A549 (cell line): ENCODE measurements around the gene SH2B3. TPM values are rescaled to one million over a fixed set of nuclear protein-coding genes. Genes with fewer than 3 reads are reported as not detected.
"Not testable (repeated sequence)": the region's sequence is repeated elsewhere in the genome, so short reads cannot be mapped to it uniquely, and the experiment has no call there.

Source experiments
- ATAC-seq, 2 experiments: fragments of 200-7000 bp in 1 of 2; fragments of >200 bp in 1 of 2; cut with Nextera tagmentation in 1 of 2; cut with Tn5 transposase in 1 of 2; 3 replicates each; pipeline versions ENCODE4 v1.8.0 to v1.9.1; 2018 to 2020; ENCODE audit warnings: mild to moderate bottlenecking in 1 of 2, moderate library complexity in 1 of 2
- CTCF ChIA-PET: fragments of 300-600 bp; sonication (Branson Sonifier 250); formaldehyde crosslinking; extraction: SDS; loops from one replicate; lab custom pipeline; 2021; ENCODE audit warnings: antibody characterized with exemption, inconsistent platforms; lab: Yijun Ruan, JAX
- POLR2A ChIA-PET: fragments of 350-600 bp; formaldehyde crosslinking; extraction: SDS; loops from one replicate; lab custom pipeline; 2021; ENCODE audit warnings: antibody characterized with exemption, inconsistent platforms; lab: Yijun Ruan, JAX
- DNase-seq, 2 experiments: peaks; one replicate each; pipeline versions ENCODE4 v3.0.0 to v3.0.0-alpha.2; 2011 to 2016; ENCODE audit warnings: low read depth in 1 of 2, low spot score in 1 of 2
- FAIRE-seq: peaks from 2 replicates; lab custom pipeline; 2011; peaks lifted over from hg19 to GRCh38; lab: Jason Lieb, UNC
- H3K27ac ChIP-seq, 2 experiments: fragments of >200 bp; sonication (Bioruptor Twin); formaldehyde crosslinking; 3 replicates each; pipeline ENCODE4 v1.5.1; 2016 to 2017
- H3K4me1 ChIP-seq: fragments of >200 bp; sonication (Bioruptor Twin); formaldehyde crosslinking; 3 replicates; pipeline ENCODE4 v1.6.1; 2016
- H3K4me2 ChIP-seq: fragments of >200 bp; sonication (Bioruptor Twin); formaldehyde crosslinking; 3 replicates; pipeline ENCODE4 v1.6.1; 2016
- H3K4me3 ChIP-seq: fragments of >200 bp; sonication (Bioruptor Twin); formaldehyde crosslinking; 3 replicates; pipeline ENCODE4 v1.5.1; 2016
- H3K9me3 ChIP-seq: fragments of >200 bp; sonication (Bioruptor Twin); formaldehyde crosslinking; 3 replicates; pipeline ENCODE4 v1.6.1; 2016
- CEBPB ChIP-seq, 2 experiments: fragments of >200 bp in 1 of 2; sonication (Bioruptor Twin) in 1 of 2; formaldehyde crosslinking in 1 of 2; IDR thresholded peaks; 2 replicates each; pipeline ENCODE4 v1.6.1; 2012 to 2016
- CHD4 ChIP-seq: fragments of 200-600 bp; sonication (generic); IDR thresholded peaks from 2 replicates; pipeline ENCODE4 v1.6.1; 2016; ENCODE audit warnings: antibody characterized with exemption, mild to moderate bottlenecking, borderline replicate concordance
- E2F6 ChIP-seq: IDR thresholded peaks from 2 replicates; pipeline ENCODE4 v1.6.1; 2012; ENCODE audit warnings: low read depth, borderline replicate concordance
- EHMT2 ChIP-seq: fragments of 200-600 bp; sonication (generic); IDR thresholded peaks from 2 replicates; pipeline ENCODE4 v1.6.1; 2016; ENCODE audit warnings: antibody characterized with exemption, low read depth, mild to moderate bottlenecking, moderate library complexity
- EP300 ChIP-seq, 2 experiments: fragments of >200 bp; sonication (Bioruptor Twin); formaldehyde crosslinking; IDR thresholded peaks; 2 replicates in 1 of 2; 3 replicates in 1 of 2; pipeline ENCODE4 v1.6.1; 2016 to 2017
- HDAC2 ChIP-seq: fragments of 200-600 bp; sonication (generic); IDR thresholded peaks from 2 replicates; pipeline ENCODE4 v1.6.1; 2016
- NFE2L2 ChIP-seq: fragments of 150-350 bp; conservative IDR thresholded peaks from 2 replicates; pipeline ENCODE4 v1.6.1; 2014; ENCODE audit warnings: low read length
- POLR2AphosphoS2 ChIP-seq: conservative IDR thresholded peaks from 2 replicates; pipeline ENCODE4 v1.6.1; 2012; ENCODE audit warnings: low read length, improper control_type of control experiment, inconsistent platforms
- REST ChIP-seq: fragments of 200-600 bp; sonication (generic); IDR thresholded peaks from 2 replicates; pipeline ENCODE4 v1.6.1; 2016; ENCODE audit warnings: antibody characterized with exemption, mild to moderate bottlenecking, moderate library complexity
- SMC3 ChIP-seq: fragments of >200 bp; sonication (Bioruptor Twin); formaldehyde crosslinking; IDR thresholded peaks from 3 replicates; pipeline ENCODE4 v1.6.1; 2018; ENCODE audit warnings: inconsistent platforms
- WGBS: methylation state at CpG from one replicate; pipeline ENCODE4 v1.1.6; 2017; ENCODE audit errors: missing lambda C conversion rate; 5-methylcytosine and 5-hydroxymethylcytosine counted together
- polyA plus RNA-seq, 4 experiments: library from polyadenylated mRNA; depleted of rRNA in 3 of 4; stranded (reverse); fragments of >200 nt; fragmentation: RNase III in 1 of 4; extraction: RNeasy Plus Mini Kit Qiagen cat#74134 plus additional on column Dnase treatment in 1 of 4; gene quantifications; 2 replicates in 3 of 4; 3 replicates in 1 of 4; pipeline ENCODE4 v1.2.3, GENCODE V29; 2011 to 2017

Gene SH2B3
- polyA plus RNA-seq, 2 of the 4 experiments (the other 2 are of a cell fraction), result 2.3 to 2.5 TPM

GRCh38 chr12:111458546-111459172 lies 52.9 kb downstream of the SH2B3 start (continued):
- TF ChIP-seq POLR2AphosphoS2 (no peak), EP300 (IDR thresholded peaks at IDR 0.05) (no peak)

GRCh38 chr12:111460111-111460510 lies 54.4 kb downstream of the SH2B3 start:
- CTCF ChIA-PET, result interaction anchor here (0.6 to 5.4 kb wide), 3 partner anchors 10 to 104 kb away, joined by 3 to 54 read pairs (median 3); no protein-coding TSS in a partner anchor
- POLR2A ChIA-PET, result not testable (repeated sequence)

GRCh38 chr12:111462210-111462769 lies 56.6 kb downstream of the SH2B3 start:
- no peaks in the 10 kb centered on the region for H3K9me3 ChIP-seq
- no peak for TF ChIP-seq HDAC2
- TF ChIP-seq EHMT2, result no peak
- TF ChIP-seq REST, result no peak
- TF ChIP-seq CHD4, result no peak
- H3K4me2 ChIP-seq, result peak overlapping the region; percentile 12; the same call in 1 of the 3 replicates
- no peak overlapping the region for H3K4me3 ChIP-seq
- DNase-seq, result no peak
- no peak overlapping the region for H3K27ac ChIP-seq
- CTCF ChIA-PET, result interaction anchor here (1.6 to 5.4 kb wide), 4 partner anchors 7 to 65 kb away, joined by 3 to 54 read pairs (median 6); no protein-coding TSS in a partner anchor
- POLR2A ChIA-PET, result no interaction called here
- no peak for ATAC-seq
- H3K4me1 ChIP-seq, result peaks cover 14% of the 10 kb centered on the region
- FAIRE-seq, result peak; percentile 72

More at GRCh38 chr12:111460111-111460510, 54.4 kb downstream of the SH2B3 start:
- not testable (repeated sequence) for FAIRE-seq, H3K9me3 ChIP-seq, H3K27ac ChIP-seq, H3K4me3 ChIP-seq, ATAC-seq, DNase-seq, H3K4me2 ChIP-seq
- peaks cover 14% of the 10 kb centered on the region for H3K4me1 ChIP-seq
- 94% methylated on average over 11 of the region's 11 CpGs for WGBS

GRCh38 chr12:111467092-111467856 lies 61.6 kb downstream of the SH2B3 start:
- ChIA-PET CTCF (interaction anchor here (1.0 to 1.7 kb wide), 3 partner anchors 13 to 27 kb away, joined by 3 to 10 read pairs (median 3); no protein-coding TSS in a partner anchor), POLR2A (no interaction called here)
- ATAC-seq (peak in 1 of 2 experiments; percentile 53; a peak in 3 of 6 replicates), FAIRE-seq (no peak), DNase-seq (peak in 1 of 2 experiments; percentile 50)
- Histone ChIP-seq H3K4me2 (no peak overlapping the region), H3K27ac (peak overlapping the region in 1 of 2 experiments; percentile 0; a peak in 1 of 6 replicates), H3K4me3 (no peak overlapping the region), H3K4me1 (peaks cover 26% of the 10 kb centered on the region), H3K9me3 (no peaks in the 10 kb centered on the region)
- 0 out of 2 replicates have a peak, but pooled peaks have one; percentile 24 for TF ChIP-seq NFE2L2
- TF ChIP-seq SMC3, result no peak
- no peak for TF ChIP-seq E2F6
- TF ChIP-seq CEBPB (IDR thresholded peaks at IDR 0.05), result no peak
- WGBS, result 92% methylated on average over 3 of the region's 3 CpGs
